ENCODE results near the gene CENPU.

The CENPU gene

DNA sequence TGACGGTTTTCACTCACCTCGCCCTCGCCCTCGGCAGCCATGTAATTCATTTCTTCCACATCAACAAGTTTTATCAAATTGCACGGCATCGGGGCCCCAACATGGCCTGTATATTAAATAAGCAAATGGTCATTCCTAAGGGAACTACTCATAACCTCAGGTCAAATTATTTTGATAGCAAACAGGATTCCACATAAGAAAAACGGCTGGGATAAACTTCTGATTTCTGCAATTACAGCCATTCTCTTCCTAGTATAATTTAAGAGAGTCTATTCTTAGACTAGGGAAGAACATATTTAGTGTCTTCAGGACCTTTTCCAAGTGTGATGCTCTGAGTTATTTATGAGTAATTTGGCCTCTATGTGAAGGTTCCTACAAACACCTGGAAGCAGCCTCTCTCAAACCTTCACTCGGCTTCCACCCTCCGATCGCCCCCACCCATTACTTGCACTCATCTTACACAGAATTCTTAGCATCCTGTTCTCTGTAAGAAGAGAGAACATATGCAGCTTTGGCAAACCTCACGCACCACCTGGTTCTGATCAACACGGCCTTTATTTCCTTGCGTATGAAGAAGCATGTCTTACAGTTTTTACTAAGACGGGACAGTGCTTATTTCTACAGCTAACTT lies 29.4 kb upstream of the CENPU start:
- no peak for DNase-seq (ENCODE audit: insufficient read length, low spot score)
- TF ChIP-seq CTCF (IDR thresholded peaks at IDR 0.05; ENCODE audit: insufficient read depth, missing control alignments) = no peak
- FAIRE-seq = no peak

DNA sequence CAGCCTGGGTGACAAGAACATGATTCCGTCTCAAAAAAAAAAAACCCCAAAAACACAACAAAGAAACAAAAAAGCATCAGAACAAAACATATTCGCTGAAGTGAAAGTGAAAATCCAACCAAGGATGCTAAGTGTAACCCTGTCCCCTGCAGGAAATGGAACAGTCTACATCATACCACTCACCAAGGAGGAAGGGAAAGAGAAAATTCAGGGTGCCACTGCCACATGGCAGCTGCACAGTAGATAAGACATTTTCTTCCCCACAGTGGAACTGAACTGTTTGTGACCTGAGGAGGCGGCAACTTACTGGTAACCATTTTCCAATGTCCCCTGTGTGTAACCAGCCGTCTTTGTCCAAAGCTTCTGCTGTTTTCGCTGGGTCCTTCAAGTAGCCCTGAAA lies 28.2 kb upstream of the CENPU start:
- DNase-seq (ENCODE audit: insufficient read length, low spot score) (no peak), FAIRE-seq (no peak)
- TF ChIP-seq CTCF (IDR thresholded peaks at IDR 0.05; ENCODE audit: insufficient read depth, missing control alignments) = no peak

DNA sequence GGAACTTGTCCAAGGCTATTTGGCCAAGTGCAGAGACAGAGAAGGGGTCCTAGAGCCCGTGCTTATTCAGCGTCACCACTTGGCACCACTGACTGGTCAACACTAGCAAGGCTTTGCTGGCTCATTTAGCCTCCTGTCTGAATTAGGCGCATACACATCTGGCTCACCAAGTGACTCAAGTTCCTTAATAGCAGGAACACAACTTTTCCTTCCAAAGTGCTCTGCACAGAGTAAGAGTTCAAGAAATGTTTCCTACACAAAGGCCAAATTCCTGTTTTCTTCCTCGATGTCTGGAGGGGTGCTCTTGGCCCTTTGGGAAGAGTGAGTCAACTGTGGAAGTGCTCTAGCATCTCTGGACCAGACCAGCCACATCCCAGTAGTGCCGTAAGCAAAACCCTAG lies 26.8 kb upstream of the CENPU start:
- no peak for FAIRE-seq
- no peak for TF ChIP-seq CTCF (IDR thresholded peaks at IDR 0.05; ENCODE audit: insufficient read depth, missing control alignments)
- no peak for DNase-seq (ENCODE audit: insufficient read length, low spot score)

DNA sequence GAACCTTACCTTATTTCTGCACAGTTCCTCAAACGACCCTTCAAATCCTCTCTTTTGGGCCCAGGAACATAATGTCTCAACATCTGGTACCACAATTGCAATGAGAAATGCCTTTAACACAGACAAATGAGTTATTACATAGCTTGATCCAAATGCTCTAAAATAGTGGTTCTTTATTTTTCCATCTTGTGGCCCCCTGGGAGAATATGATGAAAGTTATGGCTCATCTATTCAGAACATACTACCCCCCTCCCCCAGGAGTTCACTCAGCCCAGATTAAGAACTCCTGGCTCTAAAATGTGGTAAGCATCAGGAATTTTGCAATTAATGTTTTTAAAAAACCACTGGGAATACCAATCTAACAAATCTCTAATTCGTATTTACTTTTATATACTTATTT lies 23.9 kb upstream of the CENPU start:
- no peak for TF ChIP-seq CTCF (IDR thresholded peaks at IDR 0.05; ENCODE audit: insufficient read depth, missing control alignments)
- FAIRE-seq (no peak), DNase-seq (ENCODE audit: insufficient read length, low spot score) (no peak)

DNA sequence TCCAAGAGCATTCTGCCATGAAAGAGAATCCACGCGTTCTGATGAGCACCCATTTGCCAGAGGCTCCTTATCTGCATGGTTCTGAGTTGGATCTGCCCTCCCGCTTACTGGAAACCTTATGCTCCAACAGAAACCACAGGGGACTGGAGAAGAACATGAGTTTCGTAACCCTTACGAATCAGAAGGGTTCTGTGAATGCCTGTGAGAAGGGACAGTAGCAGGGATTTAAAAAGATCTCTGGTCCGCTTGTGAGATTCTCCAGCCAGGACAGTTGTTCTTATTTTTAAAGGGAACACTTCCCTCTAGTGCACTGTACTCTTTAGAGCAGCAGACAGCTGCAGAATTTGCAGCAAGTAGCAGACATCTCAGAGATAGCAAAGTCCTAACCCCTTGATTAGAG lies 22.5 kb upstream of the CENPU start:
- no peak for TF ChIP-seq CTCF (IDR thresholded peaks at IDR 0.05; ENCODE audit: insufficient read depth, missing control alignments)
- FAIRE-seq = no peak
- DNase-seq (ENCODE audit: insufficient read length, low spot score) = no peak

DNA sequence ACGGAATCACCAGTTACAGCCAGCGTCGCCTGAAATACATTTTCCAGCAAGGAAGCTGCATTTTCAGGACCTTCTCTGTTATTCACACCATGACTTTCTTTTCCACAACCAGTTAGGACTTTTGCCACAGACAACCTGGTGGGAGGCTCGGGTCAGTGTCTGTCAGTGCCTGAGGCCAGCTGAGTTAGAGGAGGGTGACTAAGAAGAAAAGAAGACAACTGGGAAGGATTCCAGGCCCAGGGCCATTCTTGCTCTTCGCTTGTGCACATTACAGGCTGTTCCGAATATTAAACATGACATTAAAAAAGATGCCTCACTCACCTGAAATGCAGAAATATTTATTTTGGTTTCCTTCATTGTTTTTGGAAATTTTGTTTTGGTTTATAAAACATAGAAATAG lies 21.4 kb upstream of the CENPU start:
- no peak for DNase-seq (ENCODE audit: insufficient read length, low spot score)
- FAIRE-seq = no peak
- no peak for TF ChIP-seq CTCF (IDR thresholded peaks at IDR 0.05; ENCODE audit: insufficient read depth, missing control alignments)

- no peak for FAIRE-seq
- DNase-seq (ENCODE audit: insufficient read length, low spot score) = no peak
- no peak for TF ChIP-seq CTCF (IDR thresholded peaks at IDR 0.05; ENCODE audit: insufficient read depth, missing control alignments)
These were observed 18.8 kb upstream of the CENPU start for GRCh38 chr4:184752496-184753275.
